GM12875 (cell line): ENCODE data around the gene RBM47.
"Not testable (repeated sequence)": the region's sequence is repeated elsewhere in the genome, so short reads cannot be mapped to it uniquely, and the experiment has no call there.

Source experiments
- H3K4me3 ChIP-seq: one replicate; pipeline ENCODE4 v1.5.1; 2011; ENCODE audit warnings: low read depth, low read length, control low read depth
- TF ChIP-seq, protein P1 (sequence below): IDR thresholded peaks from 2 replicates; pipeline ENCODE4 v1.5.1; 2011; ENCODE audit warnings: low read depth, mild to moderate bottlenecking, control low read depth, inconsistent platforms, low read length, moderate library complexity, borderline replicate concordance; ENCODE audit not compliant: insufficient read depth

RBM47 gene

DNA sequence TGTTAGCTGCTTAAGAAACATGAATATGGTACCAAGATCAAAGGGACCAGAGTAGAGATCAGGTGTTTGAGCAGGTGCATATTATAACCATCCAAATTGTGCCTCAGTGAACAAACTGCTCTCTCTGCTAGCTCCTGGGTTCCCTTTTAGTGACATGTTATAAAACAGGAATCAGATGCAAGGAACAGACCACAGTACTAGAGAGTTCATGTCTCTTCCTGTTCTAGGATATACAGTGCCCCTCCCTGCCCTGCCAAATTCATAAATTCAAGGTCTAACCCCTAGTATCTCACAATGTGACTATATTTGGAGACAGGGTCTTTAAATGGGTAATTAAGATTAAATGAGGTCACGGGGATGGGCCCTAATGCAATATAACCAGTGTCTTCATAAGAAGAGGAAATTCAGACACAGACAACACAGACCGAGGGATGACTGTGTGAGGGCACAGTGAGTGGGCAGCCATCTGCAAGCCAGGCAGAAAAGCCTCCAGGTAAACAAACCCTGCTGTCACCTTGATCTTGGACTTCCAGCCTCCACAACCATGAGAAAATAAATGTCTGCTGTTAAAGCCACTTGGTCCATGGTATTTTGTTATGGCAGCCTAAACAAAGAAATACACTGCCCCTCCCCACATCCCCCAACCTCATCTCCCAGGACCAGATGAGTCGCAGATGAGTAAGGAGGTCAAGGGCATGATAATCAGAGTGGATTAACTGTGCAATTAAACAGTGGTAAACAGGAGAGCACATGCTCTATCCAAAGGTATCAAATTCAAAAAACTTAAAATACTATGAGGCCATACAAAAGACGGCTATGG lies 82.5 kb downstream of the RBM47 start:
- TF ChIP-seq, protein P1, sequence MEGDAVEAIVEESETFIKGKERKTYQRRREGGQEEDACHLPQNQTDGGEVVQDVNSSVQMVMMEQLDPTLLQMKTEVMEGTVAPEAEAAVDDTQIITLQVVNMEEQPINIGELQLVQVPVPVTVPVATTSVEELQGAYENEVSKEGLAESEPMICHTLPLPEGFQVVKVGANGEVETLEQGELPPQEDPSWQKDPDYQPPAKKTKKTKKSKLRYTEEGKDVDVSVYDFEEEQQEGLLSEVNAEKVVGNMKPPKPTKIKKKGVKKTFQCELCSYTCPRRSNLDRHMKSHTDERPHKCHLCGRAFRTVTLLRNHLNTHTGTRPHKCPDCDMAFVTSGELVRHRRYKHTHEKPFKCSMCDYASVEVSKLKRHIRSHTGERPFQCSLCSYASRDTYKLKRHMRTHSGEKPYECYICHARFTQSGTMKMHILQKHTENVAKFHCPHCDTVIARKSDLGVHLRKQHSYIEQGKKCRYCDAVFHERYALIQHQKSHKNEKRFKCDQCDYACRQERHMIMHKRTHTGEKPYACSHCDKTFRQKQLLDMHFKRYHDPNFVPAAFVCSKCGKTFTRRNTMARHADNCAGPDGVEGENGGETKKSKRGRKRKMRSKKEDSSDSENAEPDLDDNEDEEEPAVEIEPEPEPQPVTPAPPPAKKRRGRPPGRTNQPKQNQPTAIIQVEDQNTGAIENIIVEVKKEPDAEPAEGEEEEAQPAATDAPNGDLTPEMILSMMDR = no peak
- no peak overlapping the region for H3K4me3 ChIP-seq

DNA sequence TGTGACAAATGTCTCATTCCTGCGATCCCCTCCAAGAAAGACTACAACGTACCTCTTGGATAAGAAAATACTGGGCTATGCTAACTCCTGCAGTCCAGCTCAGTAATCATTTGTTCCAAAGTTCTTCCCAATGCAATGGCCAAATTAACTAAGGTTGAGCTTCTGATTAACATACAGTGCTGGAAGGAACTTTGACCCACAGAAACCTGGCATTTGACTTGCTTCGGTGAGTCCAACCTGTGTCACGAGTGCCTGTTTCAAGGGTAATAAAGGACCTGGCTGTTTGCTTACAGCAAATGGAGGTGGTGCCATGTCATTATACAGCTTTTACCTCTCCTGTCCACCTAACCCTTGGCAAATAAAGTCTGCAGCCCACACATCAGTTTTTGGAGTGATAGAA lies 83.2 kb downstream of the RBM47 start:
- H3K4me3 ChIP-seq = no peak overlapping the region
- TF ChIP-seq, protein P1 = no peak

DNA sequence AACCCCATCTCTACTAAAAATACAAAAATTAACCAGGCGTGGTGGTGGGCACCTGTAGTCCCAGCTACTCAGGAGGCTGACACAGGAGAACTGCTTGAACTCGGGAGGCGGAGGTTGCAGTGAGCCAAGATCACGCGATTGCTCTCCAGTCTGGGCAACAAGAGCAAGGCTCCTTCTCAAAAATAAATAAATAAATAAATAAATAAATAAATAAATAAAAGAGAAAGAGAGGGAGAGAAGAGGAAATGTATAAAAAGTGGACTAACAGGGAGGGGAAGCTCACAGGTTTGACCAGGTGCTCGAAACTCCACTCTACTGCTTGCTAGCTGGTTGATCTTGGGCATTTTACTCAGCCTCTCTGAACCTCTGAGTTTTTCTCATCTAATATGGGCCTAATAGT lies 84.2 kb downstream of the RBM47 start:
- H3K4me3 ChIP-seq = not testable (repeated sequence)

DNA sequence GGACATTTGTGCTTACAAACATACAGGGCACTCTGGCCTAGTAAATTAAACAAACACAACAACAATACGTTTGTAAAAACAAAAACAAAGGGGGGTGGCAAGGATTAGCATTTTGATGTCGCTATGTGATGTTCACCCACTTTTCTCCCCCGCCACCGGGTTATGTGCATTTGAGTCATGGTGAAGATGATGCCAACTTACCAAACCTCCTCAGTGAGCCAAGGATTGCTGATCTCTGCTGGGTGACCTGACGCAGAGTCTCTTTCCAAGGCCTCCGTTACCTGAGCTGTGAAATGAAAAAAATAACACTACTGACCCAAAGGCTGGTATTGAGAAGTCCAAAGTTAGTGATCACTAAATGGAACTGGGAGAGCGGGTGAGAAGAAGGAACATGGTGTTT lies 85.4 kb downstream of the RBM47 start:
- TF ChIP-seq, protein P1 = no peak
- no peak overlapping the region for H3K4me3 ChIP-seq

DNA sequence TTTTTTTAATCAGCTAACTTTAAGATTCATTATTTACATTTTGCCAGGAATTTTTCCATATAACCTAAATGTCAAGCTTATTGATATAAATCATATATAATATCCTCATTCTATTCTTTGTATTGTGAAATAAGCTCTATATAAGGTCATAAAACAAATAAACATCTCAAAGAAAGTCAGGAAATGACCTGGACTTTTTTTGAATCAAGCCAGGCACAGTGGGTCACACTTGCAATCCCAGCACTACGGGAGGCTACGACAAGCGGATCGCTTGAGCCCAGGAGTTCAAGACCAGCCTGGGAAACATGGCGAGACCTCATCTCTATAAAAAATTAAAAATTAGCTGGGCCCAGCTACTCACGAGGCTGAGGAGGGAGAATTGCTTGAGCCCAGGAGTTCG lies 88.9 kb downstream of the RBM47 start:
- H3K4me3 ChIP-seq = no peak overlapping the region
- TF ChIP-seq, protein P1 = no peak

DNA sequence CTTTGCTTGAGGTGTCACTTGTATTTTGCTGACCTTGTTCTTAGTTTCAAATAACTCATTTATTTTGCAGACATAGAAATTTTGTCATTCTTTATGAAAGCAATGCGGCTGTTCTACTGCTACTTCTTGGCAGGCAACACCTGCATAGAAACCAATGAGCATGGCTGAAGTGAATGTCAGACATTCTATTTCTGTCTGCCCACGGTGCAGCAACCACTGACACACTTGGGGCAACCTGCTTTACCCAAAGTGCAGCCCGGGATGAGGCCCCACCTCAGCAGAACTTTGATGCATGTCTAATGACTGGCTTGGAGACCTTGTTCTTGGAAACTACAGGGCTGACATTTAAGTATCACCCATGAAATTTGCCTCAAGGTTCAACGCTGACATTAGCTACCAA lies 93.6 kb downstream of the RBM47 start:
- no peak overlapping the region for H3K4me3 ChIP-seq
- TF ChIP-seq, protein P1 = no peak

DNA sequence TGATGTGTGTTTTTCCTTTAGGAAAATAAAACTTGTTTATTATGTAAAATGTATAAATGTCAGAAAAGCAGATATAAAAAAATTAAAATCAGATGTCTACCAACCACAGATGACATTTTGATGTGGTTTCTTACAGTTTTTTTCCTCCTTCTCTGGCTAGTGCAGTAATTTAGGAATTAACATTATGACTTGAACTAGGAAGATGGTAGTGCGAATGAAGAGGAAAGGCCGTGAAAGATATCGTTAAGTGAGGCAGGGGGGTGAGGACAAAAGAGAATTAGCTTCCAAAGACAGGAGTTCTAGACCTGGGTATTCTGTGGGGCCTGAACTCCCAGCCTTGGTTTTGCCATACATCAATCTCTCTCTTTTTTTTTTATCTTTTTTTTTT lies 98.0 kb downstream of the RBM47 start:
- TF ChIP-seq, protein P1 = no peak
- no peak overlapping the region for H3K4me3 ChIP-seq
